CD8-positive, alpha-beta memory T cell (primary cell): ENCODE measurements around the gene DBT. TPM values are rescaled to one million over a fixed set of nuclear protein-coding genes. Genes with fewer than 3 reads are reported as not detected.
"Not testable (repeated sequence)": the region's sequence is repeated elsewhere in the genome, so short reads cannot be mapped to it uniquely, and the experiment has no call there.

Source experiments
- CTCF ChIA-PET: fragments of 350-600 bp; sonication (Branson Sonifier 250); formaldehyde crosslinking; loops from one replicate; lab custom pipeline; 2021; ENCODE audit warnings: antibody characterized with exemption; lab: Charles Lee
- POLR2A ChIA-PET: fragments of 350-600 bp; sonication (Branson Sonifier 250); formaldehyde crosslinking; loops from one replicate; lab custom pipeline; 2021; ENCODE audit warnings: antibody characterized with exemption; lab: Charles Lee
- DNase-seq, 5 donors: peaks; one replicate each; pipeline versions ENCODE4 v3.0.0 to v3.0.0-alpha.2; 2020 to 2022; ENCODE audit warnings: mixed read lengths in 1 of 5
- H3K27ac ChIP-seq: one replicate; pipeline ENCODE4 v1.7.0; 2013; ENCODE audit warnings: low read depth, mild to moderate bottlenecking, low read length, moderate library complexity
- H3K27me3 ChIP-seq: 2 replicates; pipeline ENCODE4 v1.7.0; 2013; ENCODE audit warnings: low read length, mild to moderate bottlenecking; ENCODE audit not compliant: insufficient read depth, poor library complexity, severe bottlenecking
- H3K36me3 ChIP-seq: 2 replicates; pipeline ENCODE4 v1.7.0; 2013; ENCODE audit warnings: mild to moderate bottlenecking, low read length, moderate library complexity; ENCODE audit not compliant: insufficient read depth
- H3K4me1 ChIP-seq: 2 replicates; pipeline ENCODE4 v1.7.0; 2013; ENCODE audit warnings: mild to moderate bottlenecking, low read length, moderate library complexity; ENCODE audit not compliant: insufficient read depth
- H3K4me3 ChIP-seq: 2 replicates; pipeline ENCODE4 v1.7.0; 2013; ENCODE audit warnings: mild to moderate bottlenecking, low read length
- H3K9me3 ChIP-seq: 2 replicates; pipeline ENCODE4 v1.7.0; 2013; ENCODE audit warnings: mild to moderate bottlenecking, low read length
- H3K27ac Mint-ChIP-seq, 8 donors: one replicate each; pipeline ENCODE4 v1.8.0; 2020 to 2021; ENCODE audit warnings: mixed read lengths in 8 of 8, mild to moderate bottlenecking in 6 of 8, inconsistent platforms in 3 of 8, moderate library complexity in 3 of 8
- H3K27me3 Mint-ChIP-seq, 2 donors: one replicate each; pipeline ENCODE4 v1.8.0; 2020 to 2021; ENCODE audit warnings: mixed read lengths in 2 of 2, mild to moderate bottlenecking in 1 of 2, moderate library complexity in 1 of 2
- H3K36me3 Mint-ChIP-seq, 3 donors: one replicate each; pipeline ENCODE4 v1.8.0; 2020 to 2021; ENCODE audit warnings: mixed read lengths in 3 of 3, inconsistent platforms in 1 of 3, mild to moderate bottlenecking in 1 of 3
- H3K4me1 Mint-ChIP-seq, 3 donors: one replicate each; pipeline ENCODE4 v1.8.0; 2020 to 2021; ENCODE audit warnings: mixed read lengths in 3 of 3, inconsistent platforms in 1 of 3, mild to moderate bottlenecking in 1 of 3
- H3K4me3 Mint-ChIP-seq, 7 donors: one replicate each; pipeline ENCODE4 v1.8.0; 2020 to 2021; ENCODE audit warnings: mixed read lengths in 7 of 7, mild to moderate bottlenecking in 6 of 7, moderate library complexity in 4 of 7, inconsistent platforms in 2 of 7
- H3K9me3 Mint-ChIP-seq, 5 donors: one replicate each; pipeline ENCODE4 v1.8.0; 2020 to 2022; ENCODE audit warnings: mixed read lengths in 5 of 5, mild to moderate bottlenecking in 3 of 5, moderate library complexity in 2 of 5, inconsistent platforms in 1 of 5
- polyA plus RNA-seq: library from polyadenylated mRNA; unstranded; fragments of 300-500 nt; fragmentation: Illumina TruSeq; gene quantifications from one replicate; pipeline ENCODE4 v1.2.3, GENCODE V29; 2021
- total RNA-seq, 2 experiments: library from RNA; stranded (reverse); gene quantifications; one replicate each; pipeline ENCODE4 v1.2.3, GENCODE V29; 2021

The DBT gene
- total and polyA plus RNA-seq, 3 experiments from 2014 or later: 6.0 to 13.9 (median 13.6) TPM

DNA sequence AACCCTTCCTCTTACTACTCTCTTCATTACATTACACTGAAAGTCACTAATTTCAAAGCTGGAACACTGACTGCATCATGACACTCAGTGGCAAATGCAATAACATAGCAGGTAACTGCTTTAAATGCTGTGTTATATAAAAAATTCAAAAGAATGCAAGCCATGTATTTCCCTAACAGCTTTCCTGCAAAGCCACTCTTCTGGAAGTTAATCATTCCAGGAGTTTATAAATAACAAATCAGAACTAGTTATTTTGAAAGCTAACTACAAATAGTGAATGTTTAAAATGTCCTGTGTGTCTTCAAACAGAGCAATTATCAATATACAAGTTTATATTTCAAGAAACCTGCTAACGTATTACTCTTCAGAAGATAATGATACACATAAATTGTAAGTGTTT is 34.5 kb downstream of the DBT start:
- H3K4me1 Mint-ChIP-seq: peaks cover 5 to 9% (median 7%) of the 10 kb centered on the region in 3 donors
- H3K4me3 Mint-ChIP-seq: no peak overlapping the region
- DNase-seq: no peak
- no peak overlapping the region for H3K27ac Mint-ChIP-seq
- H3K9me3 ChIP-seq: no peaks in the 10 kb centered on the region
- H3K4me1 ChIP-seq: no peaks in the 10 kb centered on the region
- H3K27ac ChIP-seq: no peak overlapping the region
- no peak overlapping the region for H3K4me3 ChIP-seq
- no peaks in the 10 kb centered on the region for H3K9me3 Mint-ChIP-seq
- ChIA-PET CTCF (no interaction called here), POLR2A (no interaction called here)
- peaks cover 16 to 75% (median 20%) of the 10 kb centered on the region in 3 donors for H3K36me3 Mint-ChIP-seq
- peaks cover 16% of the 10 kb centered on the region for H3K36me3 ChIP-seq
- H3K27me3 Mint-ChIP-seq: no peaks in the 10 kb centered on the region
- H3K27me3 ChIP-seq: no peaks in the 10 kb centered on the region

- H3K27ac Mint-ChIP-seq: no peak overlapping the region
- no peak overlapping the region for H3K27ac ChIP-seq
- no peaks in the 10 kb centered on the region for H3K4me1 ChIP-seq
- CTCF ChIA-PET: interaction anchor here (1.7 kb wide), 1 partner anchor 13 kb away, joined by 4 read pairs; no protein-coding TSS in a partner anchor
- no peak overlapping the region for H3K4me3 Mint-ChIP-seq
- H3K27me3 ChIP-seq: no peaks in the 10 kb centered on the region
- H3K36me3 Mint-ChIP-seq: peaks cover 9 to 75% (median 22%) of the 10 kb centered on the region in 3 donors
- DNase-seq: no peak
- H3K9me3 ChIP-seq: no peaks in the 10 kb centered on the region
- H3K4me3 ChIP-seq: no peak overlapping the region
- no peaks in the 10 kb centered on the region for H3K4me1 Mint-ChIP-seq
- POLR2A ChIA-PET: no interaction called here
- H3K9me3 Mint-ChIP-seq: no peaks in the 10 kb centered on the region
- H3K27me3 Mint-ChIP-seq: no peaks in the 10 kb centered on the region
- H3K36me3 ChIP-seq: peaks cover 16% of the 10 kb centered on the region
These were observed 36.5 kb downstream of the DBT start for GRCh38 chr1:100213141-100213540.

DNA sequence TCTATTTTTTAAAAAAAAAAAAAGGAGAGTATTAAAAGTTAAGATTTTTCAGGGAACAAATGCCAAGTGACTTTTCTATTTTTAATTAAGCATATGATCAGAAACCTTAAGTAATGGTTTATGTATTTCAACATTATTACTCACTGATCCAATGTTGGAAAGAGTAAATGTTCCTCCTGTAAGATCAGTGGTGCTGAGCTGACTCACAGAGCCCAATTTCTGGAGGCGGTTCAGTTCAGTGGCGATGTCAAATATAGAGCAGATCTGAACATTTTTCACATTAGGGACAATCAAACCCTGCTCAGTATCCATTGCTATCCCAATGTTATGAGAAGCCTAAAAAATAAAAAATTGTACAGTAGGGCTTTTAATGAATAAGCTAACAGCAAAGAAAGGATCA is 43.3 kb downstream of the DBT start:
- Histone ChIP-seq H3K36me3 (peaks cover 5% of the 10 kb centered on the region), H3K4me3 (no peak overlapping the region), H3K4me1 (no peaks in the 10 kb centered on the region), H3K27me3 (no peaks in the 10 kb centered on the region), H3K27ac (no peak overlapping the region), H3K9me3 (no peaks in the 10 kb centered on the region)
- H3K27me3 Mint-ChIP-seq: no peaks in the 10 kb centered on the region
- H3K4me1 Mint-ChIP-seq: peaks cover 0 to 6% (median 2%) of the 10 kb centered on the region in 3 donors
- ChIA-PET CTCF (no interaction called here), POLR2A (no interaction called here)
- H3K27ac Mint-ChIP-seq: no peak overlapping the region
- DNase-seq: no peak
- no peak overlapping the region for H3K4me3 Mint-ChIP-seq
- H3K9me3 Mint-ChIP-seq: peaks cover 0 to 11% (median 8%) of the 10 kb centered on the region in 5 donors
- peaks cover 40 to 82% (median 45%) of the 10 kb centered on the region in 3 donors for H3K36me3 Mint-ChIP-seq

DNA sequence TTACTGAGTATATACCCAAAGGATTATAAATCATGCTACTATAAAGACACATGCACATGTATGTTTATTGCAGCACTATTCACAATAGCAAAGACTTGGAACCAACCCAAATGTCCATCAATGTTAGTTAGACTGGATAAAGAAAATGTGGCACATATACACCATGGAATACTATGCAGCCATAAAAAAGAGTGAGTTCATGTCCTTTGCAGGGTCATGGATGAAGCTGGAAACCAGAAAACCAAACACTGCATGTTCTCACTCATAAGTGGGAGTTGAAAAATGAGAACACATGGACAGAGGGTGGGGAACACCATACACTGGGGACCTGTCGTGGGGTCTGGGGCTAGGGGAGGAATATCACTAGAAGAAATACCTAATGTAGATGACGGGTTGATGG is 44.0 kb downstream of the DBT start:
- H3K4me3 ChIP-seq, H3K4me1 Mint-ChIP-seq, POLR2A ChIA-PET, H3K27ac Mint-ChIP-seq, H3K27me3 Mint-ChIP-seq, H3K4me3 Mint-ChIP-seq, H3K9me3 ChIP-seq, H3K36me3 ChIP-seq, H3K4me1 ChIP-seq, CTCF ChIA-PET, H3K27ac ChIP-seq, H3K27me3 ChIP-seq, DNase-seq: not testable (repeated sequence)
- peaks cover 46 to 82% (median 50%) of the 10 kb centered on the region in 3 donors for H3K36me3 Mint-ChIP-seq
- H3K9me3 Mint-ChIP-seq: peaks cover 0 to 11% (median 8%) of the 10 kb centered on the region in 5 donors

DNA sequence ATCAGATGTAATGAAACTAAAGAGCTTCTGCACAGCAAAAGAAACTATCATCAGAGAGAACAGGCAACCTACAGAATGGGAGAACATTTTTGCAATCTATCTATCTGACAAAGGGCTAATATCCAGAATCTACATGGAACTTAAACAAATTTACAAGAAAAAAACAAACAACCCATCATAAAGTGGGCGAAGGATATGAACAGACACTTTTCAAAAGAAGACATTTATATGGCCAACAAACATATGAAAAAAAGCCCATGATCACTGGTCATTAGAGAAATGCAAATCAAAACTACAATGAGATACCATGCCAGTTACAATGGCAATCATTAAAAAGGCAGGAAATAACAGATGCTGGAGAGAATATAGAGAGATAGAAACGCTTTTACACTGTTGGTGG is 44.5 kb downstream of the DBT start:
- H3K4me1 ChIP-seq, POLR2A ChIA-PET, H3K27me3 ChIP-seq, H3K36me3 ChIP-seq, H3K9me3 ChIP-seq, H3K27ac ChIP-seq, H3K27ac Mint-ChIP-seq, H3K4me1 Mint-ChIP-seq, CTCF ChIA-PET, H3K27me3 Mint-ChIP-seq, H3K4me3 Mint-ChIP-seq, H3K4me3 ChIP-seq, DNase-seq: not testable (repeated sequence)
- peaks cover 0 to 11% (median 8%) of the 10 kb centered on the region in 5 donors for H3K9me3 Mint-ChIP-seq
- peaks cover 46 to 83% (median 51%) of the 10 kb centered on the region in 3 donors for H3K36me3 Mint-ChIP-seq

DNA sequence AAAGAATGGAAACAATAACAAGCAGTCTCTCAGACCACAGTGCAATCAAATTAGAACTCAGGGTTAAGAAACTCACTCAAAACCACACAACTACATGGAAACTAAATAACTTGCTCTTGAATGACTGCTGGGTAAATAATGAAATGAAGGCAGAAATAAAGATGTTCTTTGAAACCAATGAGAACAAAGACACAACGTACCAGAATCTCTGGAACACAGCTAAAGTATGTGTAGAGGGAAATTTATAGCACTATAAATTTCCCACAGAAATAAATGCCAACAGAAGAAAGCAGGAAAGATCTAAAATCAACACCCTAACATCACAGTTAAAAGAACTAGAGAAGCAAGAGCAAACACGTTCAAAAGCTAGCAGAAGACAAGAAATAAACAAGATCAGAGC is 46.9 kb downstream of the DBT start:
- CTCF ChIA-PET, H3K27me3 Mint-ChIP-seq, H3K9me3 ChIP-seq, H3K27me3 ChIP-seq, H3K4me1 Mint-ChIP-seq, DNase-seq, H3K4me1 ChIP-seq, H3K27ac ChIP-seq, H3K4me3 ChIP-seq, H3K4me3 Mint-ChIP-seq, POLR2A ChIA-PET, H3K36me3 ChIP-seq: not testable (repeated sequence)
- Mint-ChIP-seq H3K36me3 (peaks cover 50 to 90% (median 51%) of the 10 kb centered on the region in 3 donors), H3K27ac (peak overlapping the region in 1 of 8 donors; percentile 58), H3K9me3 (peaks cover 0 to 11% (median 8%) of the 10 kb centered on the region in 5 donors)

GRCh38 chr1:100200060-100200459 is 49.6 kb downstream of the DBT start:
- H3K4me3 Mint-ChIP-seq, CTCF ChIA-PET: not testable (repeated sequence)

GRCh38 chr1:100198596-100198995 is 51.0 kb downstream of the DBT start:
- Histone ChIP-seq H3K27ac (no peak overlapping the region), H3K4me3 (no peak overlapping the region), H3K27me3 (no peaks in the 10 kb centered on the region), H3K4me1 (no peaks in the 10 kb centered on the region), H3K36me3 (peaks cover 7% of the 10 kb centered on the region), H3K9me3 (no peaks in the 10 kb centered on the region)
- H3K27me3 Mint-ChIP-seq: no peaks in the 10 kb centered on the region
- H3K36me3 Mint-ChIP-seq: peaks cover 29 to 78% (median 49%) of the 10 kb centered on the region in 3 donors
- H3K9me3 Mint-ChIP-seq: no peaks in the 10 kb centered on the region
- DNase-seq: no peak
- peaks cover 0 to 6% (median 2%) of the 10 kb centered on the region in 3 donors for H3K4me1 Mint-ChIP-seq
- no peak overlapping the region for H3K27ac Mint-ChIP-seq
- H3K4me3 Mint-ChIP-seq: no peak overlapping the region
- POLR2A ChIA-PET: no interaction called here
- CTCF ChIA-PET: no interaction called here

More at GRCh38 chr1:100200060-100200459, 49.6 kb downstream of the DBT start:
- H3K27ac ChIP-seq, H3K4me3 ChIP-seq, H3K4me1 Mint-ChIP-seq, H3K9me3 Mint-ChIP-seq, POLR2A ChIA-PET, H3K4me1 ChIP-seq, H3K27me3 Mint-ChIP-seq, H3K27me3 ChIP-seq, H3K27ac Mint-ChIP-seq, DNase-seq, H3K36me3 ChIP-seq, H3K9me3 ChIP-seq: not testable (repeated sequence)
- H3K36me3 Mint-ChIP-seq: peaks cover 42 to 88% (median 57%) of the 10 kb centered on the region in 3 donors
